Measurements from ENCODE around the gene ARFGEF3.
A peak's percentile ranks its signal among the peaks of the same experiment; 100 is the strongest.

ARFGEF3 gene

GRCh38 chr6:138253731-138254130 lies 92.0 kb downstream of the ARFGEF3 start:
- intact Hi-C loops (cut with DNase I): no loop called here
- peak in 23 of 42 donors; percentile 12 to 80 (median 47) for DNase-seq

- intact Hi-C loops (cut with DNase I): no loop called here
- no peak for DNase-seq
These were observed 93.7 kb downstream of the ARFGEF3 start for GRCh38 chr6:138255443-138255842.

GRCh38 chr6:138257638-138258040 lies 95.9 kb downstream of the ARFGEF3 start:
- no peak for DNase-seq
- intact Hi-C loops (cut with DNase I): no loop called here

GRCh38 chr6:138258197-138258596 lies 96.5 kb downstream of the ARFGEF3 start:
- intact Hi-C loops (cut with DNase I): no loop called here

GRCh38 chr6:138258991-138259390 lies 97.3 kb downstream of the ARFGEF3 start:
- DNase-seq: no peak
- intact Hi-C loops (cut with DNase I): no loop called here

More at GRCh38 chr6:138258197-138258596, 96.5 kb downstream of the ARFGEF3 start:
- no peak for DNase-seq

GRCh38 chr6:138261116-138261780 lies 99.5 kb downstream of the ARFGEF3 start:
- no peak for DNase-seq
- intact Hi-C loops (cut with DNase I): no loop called here

GRCh38 chr6:138263963-138264362 lies 102.2 kb downstream of the ARFGEF3 start:
- peak in 1 of 42 donors; percentile 49 for DNase-seq
- intact Hi-C loops (cut with DNase I): no loop called here

GRCh38 chr6:138264372-138264880 lies 102.7 kb downstream of the ARFGEF3 start:
- DNase-seq: no peak
- intact Hi-C loops (cut with DNase I): no loop called here

- no peak for DNase-seq
- intact Hi-C loops (cut with DNase I): no loop called here
These were observed 104.4 kb downstream of the ARFGEF3 start for GRCh38 chr6:138266095-138266494.

GRCh38 chr6:138267971-138268895 lies 106.5 kb downstream of the ARFGEF3 start:
- intact Hi-C loops (cut with DNase I): no loop called here
- no peak for DNase-seq

GRCh38 chr6:138271451-138271850 lies 109.7 kb downstream of the ARFGEF3 start:
- intact Hi-C loops (cut with DNase I): no loop called here
- DNase-seq: no peak

GRCh38 chr6:138272533-138273315 lies 111.0 kb downstream of the ARFGEF3 start:
- peak in 3 of 42 donors; percentile 28 to 65 (median 29) for DNase-seq
- intact Hi-C loops (cut with DNase I): no loop called here

GRCh38 chr6:138275976-138276375 lies 114.2 kb downstream of the ARFGEF3 start:
- intact Hi-C loops (cut with DNase I): loop anchor here (5.0 kb wide), 2 partner anchors 114 to 159 kb away; partner anchors contain the start of gene ARFGEF3
- DNase-seq: peak in 2 of 42 donors; percentile 19 to 53

- intact Hi-C loops (cut with DNase I): loop anchor here (5.0 kb wide), 2 partner anchors 116 to 161 kb away; partner anchors contain the start of gene ARFGEF3
- no peak for DNase-seq
These were observed 116.1 kb downstream of the ARFGEF3 start for GRCh38 chr6:138277835-138278234.

- intact Hi-C loops (cut with DNase I): loop anchor here (5.0 kb wide), 2 partner anchors 116 to 161 kb away; partner anchors contain the start of gene ARFGEF3
- peak; percentile 42 to 88 (median 74) for DNase-seq
These were observed 116.6 kb downstream of the ARFGEF3 start for GRCh38 chr6:138278326-138278725.

GRCh38 chr6:138285800-138286199 lies 124.1 kb downstream of the ARFGEF3 start:
- intact Hi-C loops (cut with DNase I): no loop called here

GRCh38 chr6:138286698-138287097 lies 125.0 kb downstream of the ARFGEF3 start:
- DNase-seq: no peak
- intact Hi-C loops (cut with DNase I): no loop called here

More at GRCh38 chr6:138285800-138286199, 124.1 kb downstream of the ARFGEF3 start:
- DNase-seq: no peak

GRCh38 chr6:138287144-138287955 lies 125.6 kb downstream of the ARFGEF3 start:
- peak in 28 of 42 donors; percentile 18 to 75 (median 46) for DNase-seq
- intact Hi-C loops (cut with DNase I): no loop called here

Data from head of caudate nucleus (tissue), 42 donors.